Panc1 (cell line): ENCODE data around the gene GRIA3.

Experiments used
- CTCF ChIP-seq: fragments of 450-650 bp; IDR thresholded peaks from 2 replicates; pipeline ENCODE4 v1.5.1; 2017; ENCODE audit warnings: mild to moderate bottlenecking
- POLR2AphosphoS5 ChIP-seq: IDR thresholded peaks from 2 replicates; pipeline ENCODE4 v1.6.1; 2012; ENCODE audit warnings: mild to moderate bottlenecking, low read depth, low read length, moderate library complexity
- REST ChIP-seq, 2 experiments: IDR thresholded peaks; 2 replicates each; pipeline ENCODE4 v1.6.1; 2011 to 2012; ENCODE audit warnings: low read depth in 2 of 2, control low read depth in 1 of 2, low read length in 1 of 2, mild to moderate bottlenecking in 1 of 2, moderate library complexity in 1 of 2; ENCODE audit not compliant: insufficient read depth in 1 of 2
- SIN3A ChIP-seq: IDR thresholded peaks from 2 replicates; pipeline ENCODE4 v1.6.1; 2012; ENCODE audit warnings: low read depth, mild to moderate bottlenecking, low read length, moderate library complexity, borderline replicate concordance; ENCODE audit not compliant: insufficient read depth
- TCF7L2 ChIP-seq: IDR thresholded peaks from 2 replicates; pipeline ENCODE4 v1.6.1; 2011; ENCODE audit warnings: mild to moderate bottlenecking, low read depth, low read length, inconsistent platforms

DNA sequence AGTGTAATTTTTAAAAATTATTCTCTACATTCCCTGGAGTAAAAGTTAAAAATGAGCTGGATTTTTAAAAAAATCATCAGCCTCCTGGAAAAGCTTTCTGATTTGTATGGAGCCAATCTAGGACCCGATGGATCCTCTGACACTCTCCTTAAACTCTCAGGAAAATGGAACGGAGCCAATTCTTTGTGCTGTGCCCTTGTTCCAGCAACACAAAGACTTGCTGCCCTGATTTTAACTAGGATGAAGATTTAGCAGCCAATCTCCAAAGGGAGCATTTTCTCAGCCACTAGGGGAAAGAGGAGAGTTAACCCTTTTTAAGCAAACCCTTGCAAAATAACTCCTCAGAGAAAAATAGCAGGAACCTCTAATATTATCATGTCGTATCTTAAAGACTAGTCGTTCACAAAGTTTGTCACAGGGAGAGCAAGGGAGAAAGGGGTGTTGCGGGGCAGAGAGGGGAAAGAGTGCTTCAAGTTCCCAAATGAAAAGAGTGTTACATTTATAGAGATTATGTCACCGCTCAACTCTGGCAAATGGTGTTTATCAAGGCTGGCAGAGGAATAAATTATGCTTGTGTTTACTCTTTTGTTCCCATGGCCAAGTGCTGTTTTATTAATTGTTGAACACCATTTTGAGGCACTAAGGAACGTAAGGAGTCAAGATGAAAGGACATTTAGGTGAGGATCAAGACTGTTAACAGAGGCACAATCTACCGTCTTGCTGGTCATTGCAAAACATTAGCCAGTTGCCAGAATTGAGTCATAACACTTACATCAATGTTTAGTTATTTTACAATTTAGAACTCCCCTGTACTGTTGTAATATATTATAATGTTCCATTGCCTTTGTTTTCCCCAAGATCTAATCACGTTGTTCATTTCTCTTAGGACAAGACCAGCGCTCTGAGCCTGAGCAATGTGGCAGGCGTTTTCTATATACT, 298.1 kb downstream of the GRIA3 start:
- TF ChIP-seq CTCF, result no peak
- no peak for TF ChIP-seq REST (IDR thresholded peaks at IDR 0.05; ENCODE audit: insufficient read depth in 1 of 2, low read depth in 2 of 2, low read length in 1 of 2)
- no peak for TF ChIP-seq TCF7L2
- TF ChIP-seq POLR2AphosphoS5, result no peak
- TF ChIP-seq SIN3A, result no peak
